ENCODE measurements around the gene GGCX.

The GGCX gene

GRCh38 chr2:85588236-85588635, 26.9 kb upstream of the GGCX start:
- ChIA-PET POLR2A (interaction anchor here (0.6 to 2.0 kb wide), 2 partner anchors 13 to 28 kb away, joined by 3 to 8 read pairs; partner anchors contain the start of gene GGCX), CTCF (interaction anchor here (0.6 kb wide), 1 partner anchor 28 kb away, joined by 3 read pairs; no protein-coding TSS in a partner anchor)
- TF ChIP-seq ZNF384 (IDR thresholded peaks at IDR 0.05) (no peak), NFRKB (IDR thresholded peaks at IDR 0.05) (no peak), SUZ12 (IDR thresholded peaks at IDR 0.05) (no peak), L3MBTL2 (conservative IDR thresholded peaks at IDR 0.05) (no peak), BHLHE40 (IDR thresholded peaks at IDR 0.05; ENCODE audit: borderline replicate concordance) (no peak), HDGF (IDR thresholded peaks at IDR 0.05; ENCODE audit: borderline replicate concordance) (no peak), ELF4 (IDR thresholded peaks at IDR 0.05) (no peak), FOXA1 (IDR thresholded peaks at IDR 0.05) (no peak), TARDBP (IDR thresholded peaks at IDR 0.05) (no peak), PKNOX1 (IDR thresholded peaks at IDR 0.05) (no peak), FOXM1 (IDR thresholded peaks at IDR 0.05; ENCODE audit: borderline replicate concordance) (no peak), ARNT (IDR thresholded peaks at IDR 0.05) (no peak), CTBP1 (IDR thresholded peaks at IDR 0.05; ENCODE audit: borderline replicate concordance) (no peak)
- DNase-seq (ENCODE audit: extremely low spot score): no peak

GRCh38 chr2:85585781-85586105, 24.4 kb upstream of the GGCX start:
- TF ChIP-seq CTBP1 (IDR thresholded peaks at IDR 0.05; ENCODE audit: borderline replicate concordance): no peak
- no peak for TF ChIP-seq NFRKB (IDR thresholded peaks at IDR 0.05)
- TF ChIP-seq L3MBTL2 (conservative IDR thresholded peaks at IDR 0.05): no peak
- TF ChIP-seq HDGF (IDR thresholded peaks at IDR 0.05; ENCODE audit: borderline replicate concordance): no peak
- TF ChIP-seq SP1 (IDR thresholded peaks at IDR 0.05): no peak
- TF ChIP-seq LEF1 (IDR thresholded peaks at IDR 0.05; ENCODE audit: borderline replicate concordance): no peak
- no peak for TF ChIP-seq FOXK2 (IDR thresholded peaks at IDR 0.05)
- TF ChIP-seq FOXA1 (IDR thresholded peaks at IDR 0.05): no peak
- TF ChIP-seq FOXM1 (IDR thresholded peaks at IDR 0.05; ENCODE audit: borderline replicate concordance): no peak
- TF ChIP-seq PKNOX1 (IDR thresholded peaks at IDR 0.05): no peak
- DNase-seq (ENCODE audit: extremely low spot score): no peak
- POLR2A ChIA-PET: interaction anchor here (4.5 kb wide), 1 partner anchor 9 kb away, joined by 28 read pairs; the partner anchor contains the start of gene RNF181
- CTCF ChIA-PET: no interaction called here

- DNase-seq (ENCODE audit: extremely low spot score): no peak
- CTCF ChIA-PET: no interaction called here
Observed at GRCh38 chr2:85584857-85585780, 23.8 kb upstream of the GGCX start.

GRCh38 chr2:85584354-85584856, 23.1 kb upstream of the GGCX start, which contains the start of gene VAMP5:
VAMP5 (plus strand) TSS chr2:85584431; CDS start chr2:85584491, 60 bp downstream.
- POLR2A ChIA-PET: interaction anchor here (1.0 to 4.5 kb wide), 2 partner anchors 10 to 18 kb away, joined by 4 to 28 read pairs; partner anchors contain the start of genes RNF181 and TMEM150A
- CTCF ChIA-PET: no interaction called here
- DNase-seq (ENCODE audit: extremely low spot score): no peak
- TF ChIP-seq BHLHE40 (IDR thresholded peaks at IDR 0.05; ENCODE audit: borderline replicate concordance): no peak
- no peak for TF ChIP-seq FOXM1 (IDR thresholded peaks at IDR 0.05; ENCODE audit: borderline replicate concordance)
- no peak for TF ChIP-seq SP1 (IDR thresholded peaks at IDR 0.05)
- TF ChIP-seq PKNOX1 (IDR thresholded peaks at IDR 0.05): no peak
- no peak for TF ChIP-seq ZNF384 (IDR thresholded peaks at IDR 0.05)
- TF ChIP-seq ELF4 (IDR thresholded peaks at IDR 0.05): no peak

More at GRCh38 chr2:85584857-85585780, 23.8 kb upstream of the GGCX start:
- POLR2A ChIA-PET: interaction anchor here (1.0 to 4.5 kb wide), 2 partner anchors 9 to 17 kb away, joined by 4 to 28 read pairs; partner anchors contain the start of genes RNF181 and TMEM150A
- TF ChIP-seq SP1 (IDR thresholded peaks at IDR 0.05) (no peak), ZNF384 (IDR thresholded peaks at IDR 0.05) (no peak)

GRCh38 chr2:85583667-85584353, 22.5 kb upstream of the GGCX start:
- TF ChIP-seq ZNF384 (IDR thresholded peaks at IDR 0.05) (no peak), L3MBTL2 (conservative IDR thresholded peaks at IDR 0.05) (no peak), ARNT (IDR thresholded peaks at IDR 0.05) (no peak)
- ChIA-PET POLR2A (interaction anchor here (4.5 kb wide), 1 partner anchor 11 kb away, joined by 28 read pairs; the partner anchor contains the start of gene RNF181), CTCF (no interaction called here)
- DNase-seq (ENCODE audit: extremely low spot score): no peak

GRCh38 chr2:85582492-85582891, 21.2 kb upstream of the GGCX start:
- POLR2A ChIA-PET: no interaction called here
- DNase-seq (ENCODE audit: extremely low spot score): no peak
- no peak for TF ChIP-seq TARDBP (IDR thresholded peaks at IDR 0.05)
- TF ChIP-seq FOXM1 (IDR thresholded peaks at IDR 0.05; ENCODE audit: borderline replicate concordance): no peak
- TF ChIP-seq BHLHE40 (IDR thresholded peaks at IDR 0.05; ENCODE audit: borderline replicate concordance): no peak
- no peak for TF ChIP-seq PKNOX1 (IDR thresholded peaks at IDR 0.05)
- no peak for TF ChIP-seq ARNT (IDR thresholded peaks at IDR 0.05)
- TF ChIP-seq L3MBTL2 (conservative IDR thresholded peaks at IDR 0.05): no peak
- no peak for TF ChIP-seq LEF1 (IDR thresholded peaks at IDR 0.05; ENCODE audit: borderline replicate concordance)
- CTCF ChIA-PET: no interaction called here

Data from HEK293T (cell line).